Neural crest cell (in vitro differentiated cells): ENCODE data around the gene SNX8. TPM values are rescaled to one million over a fixed set of nuclear protein-coding genes. Genes with fewer than 3 reads are reported as not detected.

ENCODE experiments used
- DNase-seq: peaks from one replicate; pipeline ENCODE4 v3.0.0; 2021; ENCODE audit warnings: low read depth, mixed read lengths, low spot score
- H3K27ac Mint-ChIP-seq: one replicate; pipeline ENCODE4 v1.8.0; 2021; ENCODE audit warnings: mild to moderate bottlenecking, mixed read lengths; ENCODE audit not compliant: unreplicated experiment
- H3K27me3 Mint-ChIP-seq: 2 replicates; pipeline ENCODE4 v1.8.0; 2021; ENCODE audit warnings: low read depth, mild to moderate bottlenecking, mixed read lengths
- H3K36me3 Mint-ChIP-seq: 2 replicates; pipeline ENCODE4 v1.8.0; 2021; ENCODE audit warnings: low read depth, mild to moderate bottlenecking, mixed read lengths
- H3K4me1 Mint-ChIP-seq: 2 replicates; pipeline ENCODE4 v1.8.0; 2021; ENCODE audit warnings: mixed read lengths
- H3K4me3 Mint-ChIP-seq: one replicate; pipeline ENCODE4 v1.8.0; 2021; ENCODE audit warnings: mild to moderate bottlenecking, mixed read lengths
- H3K9me3 Mint-ChIP-seq: 2 replicates; pipeline ENCODE4 v1.8.0; 2021; ENCODE audit warnings: mixed read lengths
- CTCF ChIP-seq: fragments of 200-600 bp; sonication (generic); conservative IDR thresholded peaks from 2 replicates; pipeline ENCODE4 v1.5.0; 2021; ENCODE audit warnings: antibody characterized with exemption, mild to moderate bottlenecking
- total RNA-seq: library from RNA; stranded (reverse); gene quantifications from 2 replicates; pipeline ENCODE4 v1.2.1, GENCODE V29; 2021

The SNX8 gene
- total RNA-seq, 1 donor from 2014 or later = 31.8 TPM

GRCh38 chr7:2219606-2220005, 94.6 kb downstream of the SNX8 start:
- H3K4me3 Mint-ChIP-seq = no peak overlapping the region
- no peaks in the 10 kb centered on the region for H3K9me3 Mint-ChIP-seq
- TF ChIP-seq CTCF = no peak
- no peaks in the 10 kb centered on the region for H3K27me3 Mint-ChIP-seq
- no peak for DNase-seq
- H3K4me1 Mint-ChIP-seq = no peaks in the 10 kb centered on the region
- H3K36me3 Mint-ChIP-seq = peaks cover 11% of the 10 kb centered on the region
- H3K27ac Mint-ChIP-seq = no peak overlapping the region

- no peaks in the 10 kb centered on the region for H3K9me3 Mint-ChIP-seq
- H3K36me3 Mint-ChIP-seq = peaks cover 9% of the 10 kb centered on the region
- TF ChIP-seq CTCF = no peak
- no peak for DNase-seq
- H3K27ac Mint-ChIP-seq = no peak overlapping the region
- no peaks in the 10 kb centered on the region for H3K4me1 Mint-ChIP-seq
- H3K4me3 Mint-ChIP-seq = no peak overlapping the region
- H3K27me3 Mint-ChIP-seq = no peaks in the 10 kb centered on the region
Observed at GRCh38 chr7:2219136-2219535, 95.1 kb downstream of the SNX8 start.

- Mint-ChIP-seq H3K9me3 (no peaks in the 10 kb centered on the region), H3K4me3 (no peak overlapping the region), H3K27ac (no peak overlapping the region), H3K4me1 (no peaks in the 10 kb centered on the region), H3K36me3 (peaks cover 9% of the 10 kb centered on the region), H3K27me3 (no peaks in the 10 kb centered on the region)
- no peak for TF ChIP-seq CTCF
- DNase-seq = no peak
Observed at GRCh38 chr7:2218444-2218785, 95.8 kb downstream of the SNX8 start.

- Mint-ChIP-seq H3K4me1 (no peaks in the 10 kb centered on the region), H3K27me3 (no peaks in the 10 kb centered on the region), H3K36me3 (peaks cover 11% of the 10 kb centered on the region), H3K9me3 (no peaks in the 10 kb centered on the region), H3K4me3 (no peak overlapping the region), H3K27ac (no peak overlapping the region)
- no peak for DNase-seq
- no peak for TF ChIP-seq CTCF
Observed at GRCh38 chr7:2217716-2218443, 96.4 kb downstream of the SNX8 start.

GRCh38 chr7:2217206-2217605, 97.0 kb downstream of the SNX8 start:
- TF ChIP-seq CTCF = no peak
- no peak for DNase-seq
- Mint-ChIP-seq H3K4me3 (no peak overlapping the region), H3K9me3 (no peaks in the 10 kb centered on the region), H3K36me3 (peaks cover 16% of the 10 kb centered on the region), H3K27ac (no peak overlapping the region), H3K4me1 (no peaks in the 10 kb centered on the region), H3K27me3 (no peaks in the 10 kb centered on the region)
